K562 (cell line): Measurements from ENCODE around the gene LCP2. TPM values are rescaled to one million over a fixed set of nuclear protein-coding genes. Genes with fewer than 3 reads are reported as not detected.

Experiments used
- ATAC-seq: fragments of 200-7000 bp; cut with Tn5 transposase; 3 replicates; pipeline ENCODE4 v1.9.1; 2020; ENCODE audit warnings: moderate library complexity
- BruUV-seq: library from RNA; stranded (reverse); fragments of 400-500 nt; replicated peaks from 2 replicates; lab custom pipeline; 2021; lab: Mats Ljungman, UMichigan
- CTCF ChIA-PET: fragments of 300-600 bp; formaldehyde crosslinking; extraction: SDS; loops from one replicate; lab custom pipeline; 2021; ENCODE audit warnings: low intra/inter-chr PET ratio; lab: Yijun Ruan, JAX
- POLR2A ChIA-PET: fragments of 300-600, 350-650 bp; sonication (Branson Sonifier 250); formaldehyde crosslinking; extraction: SDS; loops from one replicate; lab custom pipeline; 2021; ENCODE audit warnings: antibody characterized with exemption, inconsistent platforms; lab: Yijun Ruan, JAX
- DNase-seq, 4 experiments: peaks; one replicate each; pipeline versions ENCODE4 v3.0.0 to v3.0.0-alpha.2; 2011 to 2018; ENCODE audit warnings: low spot score in 3 of 4, mixed read lengths in 3 of 4; ENCODE audit errors: extremely low read depth in 1 of 4
- FAIRE-seq: peaks from 2 replicates; lab custom pipeline; 2011; peaks lifted over from hg19 to GRCh38; lab: Jason Lieb, UNC
- H2AFZ ChIP-seq: 2 replicates; pipeline ENCODE4 v1.6.0; 2011; ENCODE audit warnings: low read depth, low read length, control low read depth, inconsistent platforms
- H3K27ac ChIP-seq: fragments of 200-600 bp; 3 replicates; pipeline ENCODE4 v1.8.0; 2011; ENCODE audit warnings: low read depth, mild to moderate bottlenecking, control low read depth, inconsistent platforms, low read length, moderate library complexity, mixed read lengths; ENCODE audit errors: extremely low read depth
- H3K27me3 ChIP-seq, 2 experiments: fragments of 300-600 bp in 1 of 2; 2 replicates in 1 of 2; 3 replicates in 1 of 2; pipeline versions ENCODE4 v1.6.0 to v1.8.0; 2011; ENCODE audit warnings: inconsistent platforms in 2 of 2, low read length in 2 of 2, mild to moderate bottlenecking in 1 of 2, mixed read lengths in 1 of 2, moderate library complexity in 1 of 2; ENCODE audit not compliant: control insufficient read depth in 2 of 2, insufficient read depth in 2 of 2
- H3K36me3 ChIP-seq: fragments of 300-600 bp; 3 replicates; pipeline ENCODE4 v1.8.0; 2011; ENCODE audit warnings: mild to moderate bottlenecking, low read length, inconsistent platforms; ENCODE audit not compliant: control insufficient read depth, insufficient read depth
- H3K4me1 ChIP-seq, 2 experiments: fragments of 200-600 bp in 1 of 2; replicated peaks in 1 of 2; 2 replicates in 1 of 2; 3 replicates in 1 of 2; pipeline versions ENCODE4 v1.5.1 to v1.8.0; 2011; ENCODE audit warnings: inconsistent platforms in 2 of 2, low read length in 2 of 2, mild to moderate bottlenecking in 1 of 2, mixed read lengths in 1 of 2, moderate library complexity in 1 of 2; ENCODE audit not compliant: control insufficient read depth in 2 of 2, insufficient read depth in 2 of 2
- H3K4me2 ChIP-seq: 2 replicates; pipeline ENCODE4 v1.6.1; 2011; ENCODE audit warnings: low read length, control low read depth, inconsistent platforms, mixed read lengths; ENCODE audit not compliant: insufficient read depth
- H3K4me3 ChIP-seq: fragments of 200-600 bp; sonication (generic), shearing (Covaris generic); 2 replicates; pipeline ENCODE4 v1.5.1; 2016; ENCODE audit warnings: control low read depth, inconsistent platforms
- H3K79me2 ChIP-seq: fragments of 200-600 bp; 3 replicates; pipeline ENCODE4 v1.8.0; 2011; ENCODE audit warnings: low read length, inconsistent platforms; ENCODE audit not compliant: control insufficient read depth, insufficient read depth
- H3K9ac ChIP-seq, 2 experiments: 2 replicates each; pipeline versions ENCODE4 v1.6.0 to v1.6.1; 2011; ENCODE audit warnings: low read depth in 2 of 2, low read length in 2 of 2, control low read depth in 1 of 2, inconsistent platforms in 1 of 2, mild to moderate bottlenecking in 1 of 2, mixed read lengths in 1 of 2; ENCODE audit not compliant: insufficient read depth in 1 of 2
- H3K9me1 ChIP-seq: one replicate; pipeline ENCODE4 v1.6.0; 2011; ENCODE audit warnings: inconsistent platforms, mild to moderate bottlenecking, low read length, moderate library complexity; ENCODE audit not compliant: control insufficient read depth, insufficient read depth
- H3K9me3 ChIP-seq: replicated peaks from 2 replicates; pipeline ENCODE4 v1.5.1; 2011; ENCODE audit warnings: low read depth, low read length, inconsistent platforms; ENCODE audit not compliant: control insufficient read depth, insufficient read depth
- H4K20me1 ChIP-seq: replicated peaks from 2 replicates; pipeline ENCODE4 v1.6.1; 2011; ENCODE audit warnings: low read length, inconsistent platforms, mixed read lengths; ENCODE audit not compliant: control insufficient read depth, insufficient read depth
- CAMTA2 ChIP-seq: fragments of 250-450 bp; sonication (Bioruptor Pico); conservative IDR thresholded peaks from 2 replicates; pipeline ENCODE4 v1.5.1; 2022
- CBFA2T2 ChIP-seq: fragments of 450-650 bp; conservative IDR thresholded peaks from 2 replicates; pipeline ENCODE4 v1.6.1; 2017; ENCODE audit warnings: mild to moderate bottlenecking
- CBFA2T3 ChIP-seq: fragments of 450-650 bp; IDR thresholded peaks from 2 replicates; pipeline ENCODE4 v1.6.1; 2017
- CREB5 ChIP-seq: fragments of 250-450 bp; sonication (Bioruptor Pico); IDR thresholded peaks from 2 replicates; pipeline ENCODE4 v1.5.0; 2020; ENCODE audit warnings: mild to moderate bottlenecking
- EP400 ChIP-seq: fragments of 450-650 bp; IDR thresholded peaks from 2 replicates; pipeline ENCODE4 v1.6.1; 2017; ENCODE audit warnings: antibody characterized with exemption, mild to moderate bottlenecking, moderate library complexity
- ETV5 ChIP-seq: sonication (generic); formaldehyde crosslinking; IDR thresholded peaks from 2 replicates; pipeline ENCODE4 v1.4.0; 2020; ENCODE audit warnings: low read depth, mild to moderate bottlenecking, missing genetic modification reagents
- FOXO4 ChIP-seq: fragments of 450-650 bp; formaldehyde crosslinking; IDR thresholded peaks from 2 replicates; pipeline ENCODE4 v1.4.0; 2020; ENCODE audit warnings: mild to moderate bottlenecking, moderate library complexity
- MCM7 ChIP-seq, 2 experiments: fragments of 450-650 bp; IDR thresholded peaks; 2 replicates each; pipeline ENCODE4 v1.6.1; 2016 to 2018
- NFYB ChIP-seq: IDR thresholded peaks from 2 replicates; pipeline ENCODE4 v1.6.1; 2011; ENCODE audit warnings: mild to moderate bottlenecking, moderate library complexity; ENCODE audit not compliant: insufficient read length; ENCODE audit errors: extremely low read depth
- NR1H2 ChIP-seq: sonication (generic); formaldehyde crosslinking; IDR thresholded peaks from 2 replicates; pipeline ENCODE4 v1.4.0; 2020; ENCODE audit warnings: mild to moderate bottlenecking, missing genetic modification reagents
- RCOR1 ChIP-seq, 2 experiments: IDR thresholded peaks; 2 replicates each; pipeline ENCODE4 v1.6.1; 2012; ENCODE audit warnings: low read depth in 2 of 2, low read length in 2 of 2, borderline replicate concordance in 1 of 2, improper control_type of control experiment in 1 of 2
- SMARCA5 ChIP-seq: fragments of 450-650 bp; IDR thresholded peaks from 2 replicates; pipeline ENCODE4 v1.6.1; 2016
- TAF7 ChIP-seq: fragments of 450-650 bp; IDR thresholded peaks from 2 replicates; pipeline ENCODE4 v1.6.1; 2016; ENCODE audit warnings: missing genetic modification characterization, missing compliant biosample characterization
- ZBTB1 ChIP-seq: sonication (generic); formaldehyde crosslinking; IDR thresholded peaks from 2 replicates; pipeline ENCODE4 v1.8.1; 2023; ENCODE audit warnings: missing genetic modification reagents, low read depth, mild to moderate bottlenecking, borderline replicate concordance
- ZNF124 ChIP-seq: sonication (generic); formaldehyde crosslinking; IDR thresholded peaks from 2 replicates; pipeline ENCODE4 v1.8.1; 2022; ENCODE audit warnings: missing genetic modification reagents
- ZNF766 ChIP-seq: fragments of 200-800 bp; sonication (Bioruptor generic); conservative IDR thresholded peaks from 2 replicates; pipeline ENCODE4 v1.6.1; 2016; ENCODE audit warnings: missing genetic modification characterization, missing compliant biosample characterization
- WGBS: fragments of 100-300 bp; shearing (Covaris generic); methylation state at CpG from one replicate; pipeline ENCODE4 v1.1.6; 2016; ENCODE audit warnings: low coverage, mixed read lengths; ENCODE audit not compliant: insufficient coverage; ENCODE audit errors: missing lambda C conversion rate; 5-methylcytosine and 5-hydroxymethylcytosine counted together
- in situ Hi-C: fragments of 300-500 bp; cut with MboI; formaldehyde crosslinking; loops from 4 replicates; pipeline ENCODE4 v1.15.0; 2018; ENCODE audit warnings: inconsistent platforms, mixed read lengths
- intact Hi-C: fragments of 100-400 bp; cut with micrococcal nuclease; formaldehyde crosslinking; loops from 2 replicates; pipeline ENCODE4 v1.14.2; 2022
- polyA plus RNA-seq, 8 experiments: library from polyadenylated mRNA; depleted of rRNA in 4 of 8; stranded (reverse) in 5 of 8; unstranded in 3 of 8; fragments of >200 nt; fragmentation: Nextera tagmentation in 2 of 8; fragmentation: Illumina TruSeq in 1 of 8; extraction: Ambion mirVana in 2 of 8; extraction: Trizol in 1 of 8; gene quantifications; 2 replicates each; pipeline versions ENCODE4 v1.2.1 to v1.2.3, GENCODE V29; 2011 to 2014; ENCODE audit warnings: inconsistent platforms in 1 of 8, missing spikeins in 1 of 8
- total RNA-seq, 7 experiments: library from RNA; depleted of rRNA in 6 of 7; stranded (reverse); fragments of >200 nt in 6 of 7; fragmentation: Illumina TruSeq in 2 of 7; extraction: Trizol in 2 of 7; gene quantifications; 2 replicates each; pipeline versions ENCODE4 v1.2.1 to v1.2.3, GENCODE V29; 2011 to 2021; ENCODE audit warnings: low replicate concordance in 1 of 7
- TF ChIP-seq, protein P1 (sequence below), 2 experiments: fragments of 150-350 bp in 1 of 2; IDR thresholded peaks; 2 replicates each; pipeline ENCODE4 v1.6.1; 2012 to 2016; ENCODE audit warnings: low read depth in 2 of 2, low read length in 2 of 2, mild to moderate bottlenecking in 1 of 2, moderate library complexity in 1 of 2

The LCP2 gene
- total and polyA plus RNA-seq, 9 of the 15 experiments (the other 6 are each of a cell fraction or from before 2014, with no cell fraction given), result 4.0 to 31.3 (median 14.6) TPM

GRCh38 chr5:170336065-170336464, 38.5 kb upstream of the LCP2 start (continued):
- TF ChIP-seq FOXO4 (CRISPR knock-in tag) (no peak), CREB5 (no peak), ZNF766 (CRISPR knock-in tag) (no peak), NFYB (no peak)

GRCh38 chr5:170334626-170335025, 37.0 kb upstream of the LCP2 start:
- no peaks in the 10 kb centered on the region for H3K36me3 ChIP-seq
- FAIRE-seq (no peak), DNase-seq (no peak)
- ChIA-PET POLR2A (interaction anchor here (1.3 kb wide), 1 partner anchor 68 kb away, joined by 5 read pairs; no protein-coding TSS in a partner anchor), CTCF (interaction anchor here (0.6 kb wide), 1 partner anchor 60 kb away, joined by 4 read pairs; no protein-coding TSS in a partner anchor)
- intact Hi-C loops (loop anchor here (1.0 to 5.0 kb wide), 2 partner anchors 27 to 37 kb away; partner anchors contain the start of gene LCP2), in situ Hi-C loops (loop anchor here (5.0 kb wide), 1 partner anchor 107 kb away; no protein-coding TSS in a partner anchor)
- H3K79me2 ChIP-seq, result peaks cover 5% of the 10 kb centered on the region; the same call in 1 of the 3 replicates
- H3K27ac ChIP-seq, result no peak overlapping the region
- H3K4me2 ChIP-seq, result no peak overlapping the region
- no peak overlapping the region for H3K9ac ChIP-seq
- no peaks in the 10 kb centered on the region for H3K9me1 ChIP-seq
- 29% methylated on average over 4 of the region's 5 CpGs for WGBS
- no peaks in the 10 kb centered on the region for H3K9me3 ChIP-seq
- no peaks in the 10 kb centered on the region for H3K27me3 ChIP-seq
- no TSS peak for BruUV-seq
- H2AFZ ChIP-seq, result no peak overlapping the region; the same call in 1 of the 2 replicates
- TF ChIP-seq EP400 (no peak), MCM7 (IDR thresholded peaks at IDR 0.05) (no peak), RCOR1 (IDR thresholded peaks at IDR 0.05; ENCODE audit: borderline replicate concordance in 1 of 2, low read depth in 2 of 2, low read length in 2 of 2) (no peak), TAF7 (tag) (no peak), ZBTB1 (CRISPR knock-in tag) (no peak), SMARCA5 (no peak), ZNF124 (no peak), CBFA2T3 (no peak), ETV5 (CRISPR knock-in tag) (no peak), NFYB (no peak), NR1H2 (CRISPR knock-in tag) (no peak), CAMTA2 (CRISPR knock-in tag) (no peak), CBFA2T2 (no peak)
- TF ChIP-seq, protein P1, sequence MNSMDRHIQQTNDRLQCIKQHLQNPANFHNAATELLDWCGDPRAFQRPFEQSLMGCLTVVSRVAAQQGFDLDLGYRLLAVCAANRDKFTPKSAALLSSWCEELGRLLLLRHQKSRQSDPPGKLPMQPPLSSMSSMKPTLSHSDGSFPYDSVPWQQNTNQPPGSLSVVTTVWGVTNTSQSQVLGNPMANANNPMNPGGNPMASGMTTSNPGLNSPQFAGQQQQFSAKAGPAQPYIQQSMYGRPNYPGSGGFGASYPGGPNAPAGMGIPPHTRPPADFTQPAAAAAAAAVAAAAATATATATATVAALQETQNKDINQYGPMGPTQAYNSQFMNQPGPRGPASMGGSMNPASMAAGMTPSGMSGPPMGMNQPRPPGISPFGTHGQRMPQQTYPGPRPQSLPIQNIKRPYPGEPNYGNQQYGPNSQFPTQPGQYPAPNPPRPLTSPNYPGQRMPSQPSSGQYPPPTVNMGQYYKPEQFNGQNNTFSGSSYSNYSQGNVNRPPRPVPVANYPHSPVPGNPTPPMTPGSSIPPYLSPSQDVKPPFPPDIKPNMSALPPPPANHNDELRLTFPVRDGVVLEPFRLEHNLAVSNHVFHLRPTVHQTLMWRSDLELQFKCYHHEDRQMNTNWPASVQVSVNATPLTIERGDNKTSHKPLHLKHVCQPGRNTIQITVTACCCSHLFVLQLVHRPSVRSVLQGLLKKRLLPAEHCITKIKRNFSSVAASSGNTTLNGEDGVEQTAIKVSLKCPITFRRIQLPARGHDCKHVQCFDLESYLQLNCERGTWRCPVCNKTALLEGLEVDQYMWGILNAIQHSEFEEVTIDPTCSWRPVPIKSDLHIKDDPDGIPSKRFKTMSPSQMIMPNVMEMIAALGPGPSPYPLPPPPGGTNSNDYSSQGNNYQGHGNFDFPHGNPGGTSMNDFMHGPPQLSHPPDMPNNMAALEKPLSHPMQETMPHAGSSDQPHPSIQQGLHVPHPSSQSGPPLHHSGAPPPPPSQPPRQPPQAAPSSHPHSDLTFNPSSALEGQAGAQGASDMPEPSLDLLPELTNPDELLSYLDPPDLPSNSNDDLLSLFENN (IDR thresholded peaks at IDR 0.05; ENCODE audit: low read depth in 2 of 2, low read length in 2 of 2), result no peak
- TF ChIP-seq, all 486 proteins: peak for 0
- peaks cover 7 to 48% of the 10 kb centered on the region in 2 experiments; a peak in 4 of 5 replicates for H3K4me1 ChIP-seq
- no peak for ATAC-seq
- H4K20me1 ChIP-seq, result no peaks in the 10 kb centered on the region
- no peak overlapping the region for H3K4me3 ChIP-seq
